HEK293T (cell line): ENCODE data around the gene CGREF1.

ENCODE experiments used
- CTCF ChIA-PET: fragments of 350-600 bp; formaldehyde crosslinking; extraction: SDS; loops from one replicate; lab custom pipeline; 2021; ENCODE audit warnings: antibody characterized with exemption, inconsistent platforms; lab: Yijun Ruan, JAX
- POLR2A ChIA-PET: fragments of 350-600 bp; formaldehyde crosslinking; extraction: SDS; loops from one replicate; lab custom pipeline; 2020; ENCODE audit warnings: antibody characterized with exemption, inconsistent platforms; lab: Yijun Ruan, JAX
- DNase-seq: peaks from one replicate; pipeline ENCODE4 v3.0.0; 2012; ENCODE audit warnings: mixed read lengths; ENCODE audit errors: extremely low spot score
- ARNT ChIP-seq: fragments of 450-650 bp; IDR thresholded peaks from 2 replicates; pipeline ENCODE4 v1.6.1; 2017; ENCODE audit warnings: mild to moderate bottlenecking
- BHLHE40 ChIP-seq: fragments of 450-650 bp; IDR thresholded peaks from 2 replicates; pipeline ENCODE4 v1.6.1; 2016; ENCODE audit warnings: mild to moderate bottlenecking, moderate library complexity, borderline replicate concordance
- CTBP1 ChIP-seq: fragments of 450-650 bp; IDR thresholded peaks from 2 replicates; pipeline ENCODE4 v1.6.1; 2016; ENCODE audit warnings: borderline replicate concordance
- ELF4 ChIP-seq: fragments of 450-650 bp; IDR thresholded peaks from 2 replicates; pipeline ENCODE4 v1.6.1; 2017; ENCODE audit warnings: antibody characterized with exemption
- FOXA1 ChIP-seq: fragments of 450-650 bp; IDR thresholded peaks from 2 replicates; pipeline ENCODE4 v1.6.1; 2016; ENCODE audit warnings: mild to moderate bottlenecking
- FOXK2 ChIP-seq: fragments of 450-650 bp; IDR thresholded peaks from 2 replicates; pipeline ENCODE4 v1.6.1; 2016; ENCODE audit warnings: mild to moderate bottlenecking
- FOXM1 ChIP-seq: fragments of 450-650 bp; IDR thresholded peaks from 2 replicates; pipeline ENCODE4 v1.6.1; 2017; ENCODE audit warnings: mild to moderate bottlenecking, borderline replicate concordance
- HDGF ChIP-seq: fragments of 450-650 bp; IDR thresholded peaks from 2 replicates; pipeline ENCODE4 v1.6.1; 2017; ENCODE audit warnings: antibody characterized with exemption, borderline replicate concordance
- L3MBTL2 ChIP-seq: fragments of 450-650 bp; conservative IDR thresholded peaks from 2 replicates; pipeline ENCODE4 v1.6.1; 2016; ENCODE audit warnings: mild to moderate bottlenecking
- LEF1 ChIP-seq: fragments of 450-650 bp; IDR thresholded peaks from 2 replicates; pipeline ENCODE4 v1.6.1; 2017; ENCODE audit warnings: mild to moderate bottlenecking, borderline replicate concordance
- NFRKB ChIP-seq: fragments of 450-650 bp; IDR thresholded peaks from 2 replicates; pipeline ENCODE4 v1.6.1; 2016; ENCODE audit warnings: mild to moderate bottlenecking, moderate library complexity
- SP1 ChIP-seq: fragments of 450-650 bp; IDR thresholded peaks from 2 replicates; pipeline ENCODE4 v1.6.1; 2017
- SUZ12 ChIP-seq: fragments of 450-650 bp; IDR thresholded peaks from 2 replicates; pipeline ENCODE4 v1.6.1; 2016; ENCODE audit warnings: mild to moderate bottlenecking
- TARDBP ChIP-seq: fragments of 450-650 bp; IDR thresholded peaks from 2 replicates; pipeline ENCODE4 v1.6.1; 2016
- ZNF384 ChIP-seq: fragments of 450-650 bp; IDR thresholded peaks from 2 replicates; pipeline ENCODE4 v1.6.1; 2016
- TF ChIP-seq, protein P1 (sequence below): fragments of 450-650 bp; IDR thresholded peaks from 2 replicates; pipeline ENCODE4 v1.6.1; 2016

CGREF1 gene

DNA sequence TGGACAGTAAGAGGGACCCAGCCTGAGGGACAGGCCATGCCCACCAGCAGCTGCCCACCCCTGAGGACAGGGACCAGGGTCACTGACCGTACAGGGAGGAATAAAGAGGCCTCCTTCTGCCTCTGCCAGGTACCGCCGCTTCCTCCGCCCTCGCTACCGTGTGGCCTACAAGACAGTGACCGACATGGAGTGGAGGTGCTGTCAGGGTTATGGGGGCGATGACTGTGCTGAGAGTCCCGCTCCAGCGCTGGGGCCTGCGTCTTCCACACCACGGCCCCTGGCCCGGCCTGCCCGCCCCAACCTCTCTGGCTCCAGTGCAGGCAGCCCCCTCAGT, 38.4 kb downstream of the CGREF1 start:
- ChIA-PET CTCF (interaction anchor here (0.9 to 2.0 kb wide), 3 partner anchors 8 to 222 kb away, joined by 3 to 5 read pairs (median 4); no protein-coding TSS in a partner anchor), POLR2A (interaction anchor here (0.6 to 7.4 kb wide), 8 partner anchors 8 to 30 kb away, joined by 3 to 76 read pairs (median 4); partner anchors contain the start of genes AGBL5 and OST4)
- DNase-seq: no peak
- TF ChIP-seq LEF1 (no peak), SP1 (no peak), CTBP1 (no peak), FOXA1 (no peak), ZNF384 (no peak), ELF4 (no peak), FOXM1 (no peak), ARNT (no peak), NFRKB (no peak), SUZ12 (no peak), TARDBP (no peak)

GRCh38 chr2:27080140-27080469, 38.8 kb downstream of the CGREF1 start:
- no peak for TF ChIP-seq HDGF
- TF ChIP-seq L3MBTL2: no peak
- no peak for TF ChIP-seq FOXA1
- no peak for TF ChIP-seq SP1
- no peak for TF ChIP-seq LEF1
- TF ChIP-seq ELF4: no peak
- no peak for TF ChIP-seq BHLHE40
- TF ChIP-seq SUZ12: no peak
- no peak for TF ChIP-seq CTBP1
- no peak for TF ChIP-seq TARDBP
- no peak for TF ChIP-seq FOXM1
- no peak for TF ChIP-seq FOXK2
- TF ChIP-seq, protein P1, sequence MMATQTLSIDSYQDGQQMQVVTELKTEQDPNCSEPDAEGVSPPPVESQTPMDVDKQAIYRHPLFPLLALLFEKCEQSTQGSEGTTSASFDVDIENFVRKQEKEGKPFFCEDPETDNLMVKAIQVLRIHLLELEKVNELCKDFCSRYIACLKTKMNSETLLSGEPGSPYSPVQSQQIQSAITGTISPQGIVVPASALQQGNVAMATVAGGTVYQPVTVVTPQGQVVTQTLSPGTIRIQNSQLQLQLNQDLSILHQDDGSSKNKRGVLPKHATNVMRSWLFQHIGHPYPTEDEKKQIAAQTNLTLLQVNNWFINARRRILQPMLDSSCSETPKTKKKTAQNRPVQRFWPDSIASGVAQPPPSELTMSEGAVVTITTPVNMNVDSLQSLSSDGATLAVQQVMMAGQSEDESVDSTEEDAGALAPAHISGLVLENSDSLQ: no peak
- TF ChIP-seq ZNF384: no peak
- TF ChIP-seq NFRKB: no peak
- TF ChIP-seq ARNT: no peak
- no peak for DNase-seq
- CTCF ChIA-PET: interaction anchor here (2.0 kb wide), 1 partner anchor 21 kb away, joined by 5 read pairs; no protein-coding TSS in a partner anchor
- POLR2A ChIA-PET: interaction anchor here (1.3 to 7.4 kb wide), 2 partner anchors 8 to 15 kb away, joined by 3 to 76 read pairs; partner anchors contain the start of gene OST4

DNA sequence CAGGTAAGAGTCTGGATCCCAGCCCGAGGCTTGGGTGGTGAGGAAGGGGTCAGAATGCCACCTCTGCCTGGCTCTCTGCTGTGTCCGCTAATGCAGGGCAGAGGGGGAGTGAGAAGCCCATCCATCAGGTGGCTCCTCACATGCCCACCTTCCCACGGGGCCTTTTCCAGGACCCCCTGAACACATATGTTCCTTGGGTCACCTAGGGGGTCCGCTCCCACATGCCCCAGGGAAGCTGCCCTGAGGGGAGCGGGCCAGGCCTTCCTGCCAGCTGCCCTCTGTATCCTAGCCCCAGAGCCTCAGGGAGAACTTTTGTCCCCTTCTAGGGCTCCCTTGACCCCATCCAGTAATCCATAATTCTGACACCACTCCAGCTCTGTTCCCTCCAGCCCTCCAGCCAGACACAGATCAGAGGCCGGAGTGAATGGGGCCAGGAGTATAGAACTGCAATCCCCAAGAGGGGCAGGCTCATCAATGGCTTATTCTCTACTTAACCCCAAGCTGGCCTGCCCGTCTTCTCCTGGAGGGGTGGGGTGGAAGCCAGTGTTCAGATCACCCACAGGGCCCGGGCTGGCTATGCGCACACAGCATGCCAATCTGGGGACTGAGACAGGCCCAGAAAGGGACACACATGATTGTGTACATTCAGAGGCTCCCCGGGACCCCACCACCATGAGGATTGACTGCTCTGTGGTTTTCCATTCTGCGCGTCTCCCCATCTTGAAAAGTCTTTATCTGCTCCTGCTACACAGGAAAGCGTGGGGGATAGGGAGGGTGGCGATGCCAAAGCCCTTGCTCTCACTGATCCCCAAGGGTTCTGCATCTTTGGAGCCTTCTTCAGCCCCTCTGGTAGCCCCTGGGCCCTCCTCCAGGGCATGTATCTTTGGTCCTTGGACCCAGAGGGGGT, 39.4 kb downstream of the CGREF1 start:
- CTCF ChIA-PET: no interaction called here
- no peak for TF ChIP-seq FOXA1
- no peak for TF ChIP-seq TARDBP
- no peak for TF ChIP-seq NFRKB
- TF ChIP-seq, protein P1: no peak
- TF ChIP-seq ARNT: no peak
- no peak for TF ChIP-seq SUZ12
- TF ChIP-seq LEF1: no peak
- TF ChIP-seq SP1: no peak
- TF ChIP-seq ZNF384: no peak
- no peak for TF ChIP-seq CTBP1
- TF ChIP-seq FOXM1: no peak
- TF ChIP-seq BHLHE40: no peak
- POLR2A ChIA-PET: interaction anchor here (1.1 to 7.4 kb wide), 2 partner anchors 7 to 29 kb away, joined by 4 to 76 read pairs; partner anchors contain the start of genes AGBL5 and OST4
- no peak for DNase-seq

GRCh38 chr2:27078267-27079194, 40.4 kb downstream of the CGREF1 start, which contains the start of gene EMILIN1:
EMILIN1 (plus strand) TSS chr2:27078615; CDS start chr2:27079066, 451 bp downstream.
- POLR2A ChIA-PET: interaction anchor here (1.1 to 7.4 kb wide), 2 partner anchors 6 to 28 kb away, joined by 4 to 76 read pairs; partner anchors contain the start of genes AGBL5 and OST4

DNA sequence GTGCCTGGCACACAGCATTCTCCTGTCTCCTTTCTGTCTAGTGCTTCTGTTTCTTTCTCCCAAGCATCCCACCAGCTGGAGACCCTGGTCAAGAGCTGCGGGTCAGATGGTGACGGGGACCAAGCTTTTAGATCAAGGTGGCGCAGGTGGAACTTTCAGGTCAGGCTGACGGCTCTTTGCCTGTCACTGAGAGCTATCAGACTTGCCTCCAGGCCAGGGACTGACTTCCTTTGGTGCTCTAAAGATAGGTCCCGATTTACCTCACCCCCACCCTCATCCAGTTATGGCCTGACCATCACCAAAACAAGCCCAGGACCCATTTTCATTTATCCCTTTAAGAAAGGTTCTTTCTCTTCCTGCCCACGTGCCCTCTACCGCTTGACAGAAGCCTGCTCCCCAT, 41.7 kb downstream of the CGREF1 start:
- TF ChIP-seq ELF4 (no peak), BHLHE40 (no peak), ZNF384 (no peak), LEF1 (no peak), L3MBTL2 (no peak), HDGF (no peak), NFRKB (no peak), SUZ12 (no peak), TARDBP (no peak), SP1 (no peak), FOXA1 (no peak), FOXM1 (no peak), FOXK2 (no peak), CTBP1 (no peak)
- ChIA-PET CTCF (no interaction called here), POLR2A (interaction anchor here (0.7 kb wide), 1 partner anchor 9 kb away, joined by 3 read pairs; the partner anchor contains the start of gene KHK)
- DNase-seq: no peak

More at GRCh38 chr2:27078267-27079194, 40.4 kb downstream of the CGREF1 start, which contains the start of gene EMILIN1:
- TF ChIP-seq FOXM1: no peak
- TF ChIP-seq ARNT: no peak
- TF ChIP-seq, protein P1: no peak
- no peak for TF ChIP-seq FOXK2
- no peak for TF ChIP-seq CTBP1
- no peak for DNase-seq
- CTCF ChIA-PET: no interaction called here
